GM12875 (cell line): ENCODE data around the gene ARL15.
"Not testable (repeated sequence)": the region's sequence is repeated elsewhere in the genome, so short reads cannot be mapped to it uniquely, and the experiment has no call there.

ENCODE experiments used
- H3K4me3 ChIP-seq: one replicate; pipeline ENCODE4 v1.5.1; 2011; ENCODE audit warnings: low read depth, low read length, control low read depth
- TF ChIP-seq, protein P1 (sequence below): IDR thresholded peaks from 2 replicates; pipeline ENCODE4 v1.5.1; 2011; ENCODE audit warnings: low read depth, mild to moderate bottlenecking, control low read depth, inconsistent platforms, low read length, moderate library complexity, borderline replicate concordance; ENCODE audit not compliant: insufficient read depth

ARL15 gene

DNA sequence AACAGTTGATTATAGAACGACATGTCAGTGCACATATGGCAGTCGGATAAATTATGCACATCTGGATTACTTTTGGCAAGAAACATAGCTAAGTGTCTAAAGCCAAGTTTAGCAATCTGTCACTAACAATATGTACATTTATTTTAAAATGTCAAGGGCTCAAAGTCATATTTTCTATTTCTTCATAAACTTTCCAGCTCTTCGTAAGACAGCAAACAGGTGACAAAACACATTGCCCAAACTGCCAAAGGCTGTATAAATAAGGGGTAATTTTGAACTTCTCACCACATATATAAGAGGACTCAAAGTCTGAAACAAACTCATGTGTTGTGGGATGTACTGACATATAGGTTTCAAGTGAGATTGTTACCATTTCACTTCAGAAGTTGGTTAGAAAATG is 237.2 kb downstream of the ARL15 start:
- TF ChIP-seq, protein P1, sequence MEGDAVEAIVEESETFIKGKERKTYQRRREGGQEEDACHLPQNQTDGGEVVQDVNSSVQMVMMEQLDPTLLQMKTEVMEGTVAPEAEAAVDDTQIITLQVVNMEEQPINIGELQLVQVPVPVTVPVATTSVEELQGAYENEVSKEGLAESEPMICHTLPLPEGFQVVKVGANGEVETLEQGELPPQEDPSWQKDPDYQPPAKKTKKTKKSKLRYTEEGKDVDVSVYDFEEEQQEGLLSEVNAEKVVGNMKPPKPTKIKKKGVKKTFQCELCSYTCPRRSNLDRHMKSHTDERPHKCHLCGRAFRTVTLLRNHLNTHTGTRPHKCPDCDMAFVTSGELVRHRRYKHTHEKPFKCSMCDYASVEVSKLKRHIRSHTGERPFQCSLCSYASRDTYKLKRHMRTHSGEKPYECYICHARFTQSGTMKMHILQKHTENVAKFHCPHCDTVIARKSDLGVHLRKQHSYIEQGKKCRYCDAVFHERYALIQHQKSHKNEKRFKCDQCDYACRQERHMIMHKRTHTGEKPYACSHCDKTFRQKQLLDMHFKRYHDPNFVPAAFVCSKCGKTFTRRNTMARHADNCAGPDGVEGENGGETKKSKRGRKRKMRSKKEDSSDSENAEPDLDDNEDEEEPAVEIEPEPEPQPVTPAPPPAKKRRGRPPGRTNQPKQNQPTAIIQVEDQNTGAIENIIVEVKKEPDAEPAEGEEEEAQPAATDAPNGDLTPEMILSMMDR = no peak
- H3K4me3 ChIP-seq = no peak overlapping the region

DNA sequence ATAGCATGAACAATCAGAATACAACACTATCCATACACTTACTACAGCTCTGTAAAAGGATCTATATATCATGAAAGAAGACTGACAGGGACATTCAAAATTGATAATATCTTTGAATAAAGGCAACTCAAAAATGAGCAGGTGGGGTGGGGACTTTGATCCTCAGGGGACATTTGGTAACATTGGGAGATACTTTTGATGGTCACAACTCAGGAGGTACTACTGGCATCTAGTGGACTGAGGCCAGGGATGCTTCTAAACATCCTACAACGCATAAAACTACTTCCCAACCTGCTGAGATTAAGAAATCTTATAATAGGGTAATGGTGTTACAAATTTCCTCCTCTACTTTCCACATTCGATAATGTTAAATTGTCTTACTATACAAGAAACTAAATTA is 243.9 kb downstream of the ARL15 start:
- TF ChIP-seq, protein P1 = no peak
- H3K4me3 ChIP-seq = no peak overlapping the region

DNA sequence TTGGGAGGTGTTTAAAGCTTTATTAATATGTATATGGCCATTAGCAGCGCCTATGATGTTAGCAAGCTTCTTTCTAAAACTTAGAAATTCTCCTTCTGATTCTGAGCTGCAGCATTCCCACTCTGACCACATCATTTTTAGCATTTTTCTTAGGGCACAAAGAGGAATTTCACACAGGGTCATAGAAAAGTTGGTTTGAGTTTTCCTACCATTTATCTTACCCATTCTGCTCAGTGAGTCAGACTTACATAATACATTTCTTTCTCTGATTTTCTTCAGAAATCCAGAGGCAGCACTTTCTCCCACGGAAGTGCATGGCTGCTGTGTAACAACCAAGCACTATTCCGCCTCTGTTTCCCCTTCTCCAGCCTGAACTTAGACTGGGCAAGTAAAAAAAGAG is 246.6 kb downstream of the ARL15 start:
- no peak overlapping the region for H3K4me3 ChIP-seq
- TF ChIP-seq, protein P1 = no peak

DNA sequence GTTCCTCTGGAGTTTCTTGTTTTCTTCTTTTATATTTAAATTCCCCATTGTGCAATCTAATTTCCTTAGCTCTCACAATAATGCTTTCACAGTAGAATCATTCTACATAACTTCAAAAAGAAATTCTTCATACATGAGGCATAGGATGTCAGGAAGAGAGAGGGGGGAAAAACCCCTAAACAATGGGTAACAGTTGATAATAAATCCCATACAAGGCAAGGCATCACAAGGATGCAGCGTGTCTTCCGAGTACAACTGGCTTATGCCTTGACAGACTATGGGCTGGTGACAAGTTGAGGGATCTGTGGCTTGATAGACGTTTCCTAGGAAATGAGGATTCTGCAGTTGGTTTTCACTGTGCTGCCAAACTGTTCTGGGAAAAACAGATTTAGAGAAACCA is 247.4 kb downstream of the ARL15 start:
- H3K4me3 ChIP-seq = no peak overlapping the region
- TF ChIP-seq, protein P1 = no peak

DNA sequence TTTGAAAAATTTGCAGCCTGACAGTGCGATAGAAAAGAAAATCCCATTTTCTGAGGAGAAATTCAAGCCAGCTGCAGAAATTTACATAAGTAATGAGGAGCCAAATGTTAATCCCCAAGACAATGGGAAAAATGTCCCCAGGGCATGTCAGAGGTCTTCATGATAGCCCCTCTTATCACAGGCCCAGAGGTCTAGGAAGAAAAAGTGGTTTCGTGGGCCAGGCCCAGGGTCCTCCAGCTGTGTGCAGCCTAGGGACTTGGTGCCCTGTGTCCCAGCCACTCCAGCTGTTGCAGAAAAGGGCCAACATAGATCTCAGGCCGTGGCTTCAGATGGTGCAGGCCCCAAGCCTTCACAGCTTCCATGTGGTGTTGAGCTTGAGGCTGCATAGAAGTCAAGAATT is 249.5 kb downstream of the ARL15 start:
- H3K4me3 ChIP-seq = not testable (repeated sequence)

DNA sequence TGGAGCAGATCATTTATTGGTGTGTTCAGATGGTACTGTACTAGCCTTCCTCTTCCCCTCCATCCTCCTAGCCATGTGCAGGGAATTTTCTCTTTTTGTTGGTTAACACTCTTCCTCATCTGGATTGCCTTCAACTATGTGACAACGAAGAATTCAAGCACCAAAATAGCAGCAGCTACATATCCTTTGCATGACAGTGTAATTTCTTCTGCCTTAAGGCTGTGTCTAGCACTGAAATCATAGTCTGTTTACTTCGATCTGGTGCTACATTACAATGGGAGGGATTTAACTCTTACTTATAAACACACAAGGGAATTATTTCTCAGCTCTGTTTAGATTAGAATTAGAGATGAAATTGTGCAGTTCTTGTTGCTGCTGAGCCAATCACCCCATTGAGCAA is 260.4 kb downstream of the ARL15 start:
- no peak overlapping the region for H3K4me3 ChIP-seq
- TF ChIP-seq, protein P1 = no peak

DNA sequence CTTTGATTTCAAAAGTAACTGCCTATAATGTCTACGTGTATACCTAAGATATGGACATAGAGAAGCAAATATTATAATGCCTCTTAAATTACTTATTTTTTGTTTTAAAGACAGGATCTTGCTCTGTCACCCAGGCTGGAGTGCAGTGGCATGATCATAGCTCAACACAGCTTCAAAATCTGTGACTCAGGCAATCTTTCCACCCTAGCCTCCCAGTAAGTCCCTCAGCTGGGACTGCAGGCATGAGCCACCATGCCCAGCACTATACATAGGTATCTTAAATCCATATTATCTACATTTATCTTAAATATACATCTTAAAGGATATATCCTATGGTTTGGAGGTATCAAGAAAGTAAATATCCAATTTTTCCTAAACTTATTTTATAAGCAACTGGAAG is 261.2 kb downstream of the ARL15 start:
- TF ChIP-seq, protein P1 = no peak
- H3K4me3 ChIP-seq = no peak overlapping the region
